NCI-H748 (cell line): ENCODE measurements around the gene GRK2.
"Not testable (repeated sequence)": the region's sequence is repeated elsewhere in the genome, so short reads cannot be mapped to it uniquely, and the experiment has no call there.

Experiments used
- DNase-seq: peaks from one replicate; lab custom pipeline; 2025; ENCODE audit not compliant: unreplicated experiment; lab: John Stamatoyannopoulos, UW

The GRK2 gene

DNA sequence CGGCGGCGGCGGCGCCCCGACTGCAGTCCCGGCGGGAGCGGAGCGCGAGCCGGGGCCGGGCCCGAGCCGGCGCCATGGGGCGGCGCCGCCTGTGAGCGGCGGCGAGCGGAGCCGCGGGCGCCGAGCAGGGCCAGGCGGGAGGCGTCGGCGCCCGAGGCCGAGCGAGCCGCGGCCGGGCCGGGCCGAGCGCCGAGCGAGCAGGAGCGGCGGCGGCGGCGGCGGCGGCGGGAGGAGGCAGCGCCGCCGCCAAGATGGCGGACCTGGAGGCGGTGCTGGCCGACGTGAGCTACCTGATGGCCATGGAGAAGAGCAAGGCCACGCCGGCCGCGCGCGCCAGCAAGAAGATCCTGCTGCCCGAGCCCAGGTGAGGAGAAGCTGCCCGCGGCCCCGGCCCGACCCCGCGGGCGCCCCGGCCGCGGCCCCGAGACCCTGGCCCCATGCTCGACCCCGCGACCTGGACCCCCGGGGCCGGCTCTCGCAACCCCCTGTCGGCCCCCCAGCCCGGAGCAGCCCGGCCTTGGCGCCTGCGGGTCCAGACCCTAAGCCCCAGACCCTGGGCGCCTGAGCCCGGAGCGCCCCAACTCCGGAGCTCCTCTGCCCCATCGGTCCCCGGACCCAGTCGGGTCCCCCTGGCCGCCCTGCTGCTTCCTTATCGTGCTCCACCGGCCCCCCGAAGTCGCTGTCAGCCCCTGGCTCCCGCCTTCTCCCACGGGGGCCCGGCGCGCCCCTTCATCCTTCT is at the start of gene GRK2:
GRK2 (plus strand) TSS at position 25 of the 739 bp plus-strand sequence; CDS start at position 252, 227 bp downstream.
- DNase-seq, result peak; percentile 70

DNA sequence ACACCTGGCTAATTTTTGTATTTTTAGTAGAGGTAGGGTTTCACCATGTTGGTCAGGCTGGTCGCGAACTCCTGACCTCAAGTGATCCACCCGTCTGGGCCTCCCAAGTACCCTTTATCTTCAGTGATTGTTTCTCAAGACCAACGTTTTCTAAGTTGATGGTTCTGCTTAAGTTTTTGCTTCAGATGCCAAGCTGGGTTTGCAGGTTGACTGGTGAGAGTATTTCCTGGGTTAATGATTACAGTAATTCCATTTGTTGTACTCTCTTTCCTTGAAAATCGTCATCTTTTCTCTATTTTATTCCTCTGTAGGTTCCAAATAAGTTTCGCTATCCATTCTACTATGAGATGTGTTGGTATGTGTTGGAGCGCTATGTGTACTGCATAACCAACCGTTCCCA is 38.5 kb upstream of the GRK2 start:
- DNase-seq, result no peak

GRCh38 chr11:67230406-67230805 is 35.9 kb upstream of the GRK2 start:
- DNase-seq, result no peak

DNA sequence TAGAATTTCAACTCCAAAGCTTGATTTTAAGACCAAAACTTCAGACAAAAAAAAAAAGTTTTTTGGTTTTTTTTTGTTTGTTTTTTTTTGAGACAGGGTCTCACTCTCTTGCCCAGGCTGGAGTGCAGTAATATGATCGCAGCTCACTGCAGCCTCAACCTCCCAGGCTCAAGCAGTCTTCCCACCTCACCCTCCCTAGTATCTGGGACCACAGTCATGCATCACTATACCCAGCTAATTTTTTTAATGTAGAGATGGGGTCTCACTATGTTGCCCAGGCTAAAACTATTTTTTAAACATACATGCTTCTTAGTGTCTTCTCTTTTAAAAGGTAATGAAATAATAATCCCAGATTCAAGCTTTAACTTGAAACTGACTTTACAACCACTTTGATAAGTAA is 35.4 kb upstream of the GRK2 start:
- no peak for DNase-seq

DNA sequence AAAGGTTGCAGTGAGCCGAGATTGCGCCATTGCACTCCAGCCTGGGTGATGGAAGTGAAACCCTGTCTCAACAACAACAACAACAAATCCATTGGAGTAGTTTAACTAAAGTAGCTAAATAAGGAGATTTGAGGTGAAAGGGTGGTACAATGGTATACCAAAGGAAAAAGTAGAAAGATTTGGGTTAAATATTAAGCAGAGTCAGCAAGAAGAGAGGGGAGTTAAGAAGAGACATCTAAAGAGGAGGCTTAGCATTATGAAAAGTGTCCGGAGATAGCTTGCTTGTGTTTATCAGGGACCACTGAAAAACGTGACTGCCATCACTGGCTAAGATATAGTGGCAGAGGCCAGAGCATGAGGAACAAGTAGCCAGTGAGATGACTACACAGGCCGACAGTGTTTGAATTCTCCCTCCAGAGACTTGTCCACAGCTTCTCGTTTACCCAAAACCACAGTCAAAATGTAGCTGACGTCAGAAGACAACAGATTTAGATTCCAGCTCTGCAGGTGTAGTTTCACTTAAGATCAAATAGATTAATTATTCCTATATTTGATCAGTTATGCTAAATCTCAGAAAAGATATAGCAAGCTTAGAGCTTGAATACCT is 32.6 kb upstream of the GRK2 start:
- no peak for DNase-seq

DNA sequence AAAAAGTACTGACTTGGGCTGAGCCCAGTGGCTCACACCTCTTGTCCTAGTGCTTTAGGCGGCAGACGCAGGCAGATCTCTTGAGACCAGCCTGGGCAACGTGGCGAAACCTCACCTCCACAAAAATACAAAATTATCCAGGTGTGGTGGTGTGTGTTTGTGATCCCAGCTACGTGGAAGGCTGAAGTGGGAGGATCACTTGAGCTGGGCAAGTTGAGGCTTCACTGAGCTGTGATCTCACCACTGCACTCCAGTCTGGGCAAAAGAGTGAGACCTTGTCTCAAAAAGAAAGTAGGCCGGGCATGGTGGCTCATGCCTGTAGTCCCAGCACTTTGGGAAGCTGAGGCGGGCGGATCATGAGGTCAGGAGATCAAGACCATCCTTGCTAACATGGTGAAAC is 31.7 kb upstream of the GRK2 start:
- DNase-seq, result not testable (repeated sequence)

DNA sequence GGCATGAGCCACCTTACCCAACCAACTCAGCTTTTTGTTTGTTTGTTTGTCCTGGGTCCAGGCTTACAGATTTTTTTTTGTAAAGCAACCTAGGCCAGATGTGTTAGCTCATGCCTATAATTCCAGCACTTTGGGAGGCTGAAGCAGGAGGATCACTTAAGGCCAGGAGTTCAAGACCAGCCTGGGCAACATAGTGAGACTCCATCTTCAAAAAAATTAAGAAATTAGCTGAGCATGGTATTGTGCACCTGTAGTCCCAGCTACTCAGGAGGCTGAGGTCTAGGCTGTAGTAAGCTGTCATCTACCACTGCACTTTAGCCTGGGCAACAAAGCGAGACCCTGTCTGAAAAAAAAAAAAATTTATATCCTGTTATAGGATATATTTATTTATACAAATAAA is 28.7 kb upstream of the GRK2 start:
- DNase-seq, result no peak

- no peak for DNase-seq
These were observed 27.1 kb upstream of the GRK2 start for GRCh38 chr11:67238894-67239782.

GRCh38 chr11:67239783-67240575 is 26.3 kb upstream of the GRK2 start:
- peak; percentile 98 for DNase-seq

DNA sequence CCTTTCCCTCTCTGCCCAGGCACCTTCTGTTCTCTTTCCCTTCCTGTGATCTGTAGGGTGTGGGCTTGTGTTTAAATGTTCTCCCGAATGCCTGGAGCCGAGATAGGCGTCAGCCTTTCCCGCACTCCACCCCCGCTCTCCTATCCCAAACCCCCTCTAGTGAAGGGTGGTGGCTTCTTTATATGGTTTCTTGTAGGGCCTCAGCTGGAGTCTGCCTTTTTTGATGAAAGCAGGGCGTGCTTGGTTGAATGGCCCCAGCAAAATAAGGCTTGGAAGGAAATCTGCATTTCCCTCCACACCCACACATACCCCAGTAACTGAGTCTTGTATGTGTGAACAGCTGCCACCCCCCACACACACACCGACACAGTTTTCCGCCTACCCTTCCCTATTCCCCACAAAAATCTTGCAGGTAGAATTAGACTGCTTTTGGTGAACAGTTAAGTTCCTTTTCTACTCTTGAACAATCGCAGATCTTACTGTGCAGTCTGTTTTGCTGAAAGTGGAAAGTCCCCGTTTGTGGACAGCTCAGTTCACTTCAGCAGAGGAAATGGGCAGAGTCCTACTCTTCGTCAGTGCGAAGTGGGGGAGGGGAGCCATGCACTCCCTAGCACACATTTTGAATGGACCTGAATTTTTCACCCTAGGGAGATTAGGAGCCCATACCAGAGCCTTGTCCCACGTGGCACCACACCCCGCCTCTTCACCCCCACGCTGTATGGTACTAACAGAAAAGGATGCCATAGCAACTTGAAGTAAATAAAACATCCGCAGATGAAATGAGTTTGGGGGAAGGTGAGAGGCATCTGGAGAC is 25.5 kb upstream of the GRK2 start:
- peak; percentile 45 for DNase-seq

GRCh38 chr11:67242548-67242947 is 23.7 kb upstream of the GRK2 start:
- DNase-seq, result no peak

- DNase-seq, result no peak
These were observed 23.2 kb upstream of the GRK2 start for GRCh38 chr11:67243051-67243450.

DNA sequence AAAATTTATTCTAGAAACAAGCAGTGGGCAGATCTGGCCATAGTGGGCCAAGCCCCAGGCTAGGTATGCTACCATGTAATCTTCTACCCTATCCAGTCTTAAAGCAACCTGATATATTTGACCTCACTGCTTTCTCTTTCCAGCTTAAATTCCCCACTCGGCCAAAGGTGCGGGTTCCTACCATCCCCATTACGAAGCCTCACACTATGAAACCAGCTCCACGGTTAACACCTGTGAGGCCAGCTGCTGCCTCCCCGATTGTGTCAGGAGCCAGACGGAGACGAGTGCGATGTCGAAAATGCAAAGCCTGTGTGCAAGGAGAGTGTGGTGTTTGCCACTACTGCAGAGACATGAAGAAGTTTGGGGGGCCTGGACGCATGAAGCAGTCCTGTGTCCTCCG is 21.2 kb upstream of the GRK2 start:
- no peak for DNase-seq

DNA sequence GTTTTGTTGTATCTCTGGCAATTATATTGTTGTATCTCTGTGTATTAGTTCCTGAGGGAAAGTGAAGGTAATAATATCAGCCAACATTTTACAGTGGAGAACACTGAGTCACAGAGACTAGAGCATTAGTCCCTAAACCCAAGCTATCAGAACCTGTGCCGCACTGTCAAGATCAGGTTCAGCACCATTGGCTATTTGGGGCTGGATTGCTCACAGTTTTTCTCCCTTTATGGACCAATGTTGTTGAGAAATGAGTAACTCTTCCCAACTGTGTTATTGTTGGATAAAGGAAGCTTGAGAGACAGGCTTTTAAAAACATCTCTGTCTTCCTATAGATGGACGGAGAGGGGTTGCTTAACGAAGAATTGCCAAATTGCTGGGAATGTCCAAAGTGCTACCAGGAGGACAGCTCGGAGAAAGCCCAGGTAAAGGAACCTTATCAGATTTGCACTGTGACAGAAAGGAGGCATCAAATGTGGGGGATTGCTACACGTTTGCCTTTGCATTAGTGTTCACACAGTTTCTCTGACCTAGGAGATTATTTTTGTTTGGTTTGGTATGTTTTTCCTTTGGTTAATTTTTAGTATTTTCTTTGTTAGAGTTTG is 18.2 kb upstream of the GRK2 start:
- no peak for DNase-seq

GRCh38 chr11:67248653-67249052 is 17.6 kb upstream of the GRK2 start:
- DNase-seq, result no peak

DNA sequence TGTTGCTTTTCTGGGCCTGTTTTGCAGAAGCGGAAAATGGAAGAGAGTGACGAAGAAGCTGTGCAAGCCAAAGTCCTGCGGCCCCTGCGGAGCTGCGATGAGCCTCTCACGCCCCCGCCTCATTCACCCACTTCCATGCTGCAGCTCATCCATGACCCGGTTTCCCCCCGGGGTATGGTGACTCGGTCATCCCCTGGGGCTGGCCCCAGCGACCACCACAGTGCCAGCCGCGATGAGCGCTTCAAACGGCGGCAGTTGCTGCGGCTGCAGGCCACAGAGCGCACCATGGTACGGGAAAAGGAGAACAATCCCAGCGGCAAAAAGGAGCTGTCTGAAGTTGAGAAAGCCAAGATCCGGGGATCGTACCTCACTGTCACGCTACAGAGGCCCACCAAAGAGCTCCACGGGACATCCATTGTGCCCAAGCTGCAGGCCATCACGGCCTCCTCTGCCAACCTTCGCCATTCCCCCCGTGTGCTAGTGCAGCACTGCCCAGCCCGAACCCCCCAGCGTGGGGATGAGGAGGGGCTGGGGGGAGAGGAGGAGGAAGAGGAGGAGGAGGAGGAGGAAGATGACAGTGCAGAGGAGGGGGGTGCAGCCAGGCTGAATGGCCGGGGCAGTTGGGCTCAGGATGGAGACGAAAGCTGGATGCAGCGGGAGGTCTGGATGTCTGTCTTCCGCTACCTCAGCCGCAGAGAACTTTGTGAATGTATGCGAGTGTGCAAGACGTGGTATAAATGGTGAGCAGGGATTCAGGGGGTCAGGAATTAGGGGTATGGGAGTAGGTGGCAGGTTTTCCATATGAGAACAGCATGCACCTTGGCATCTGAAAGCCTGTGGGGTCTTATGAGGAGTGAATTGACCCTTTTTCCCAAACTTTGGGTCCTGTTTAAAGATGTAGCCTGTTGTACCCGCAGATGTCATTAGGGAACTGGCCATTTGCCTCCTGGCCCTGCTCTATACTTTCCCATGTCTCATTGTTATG is 15.9 kb upstream of the GRK2 start:
- DNase-seq, result no peak

GRCh38 chr11:67251841-67252240 is 14.4 kb upstream of the GRK2 start:
- no peak for DNase-seq

GRCh38 chr11:67252831-67253239 is 13.4 kb upstream of the GRK2 start:
- peak; percentile 9 for DNase-seq
